ENCODE measurements around the gene IL4R.
A peak's percentile ranks its signal among the peaks of the same experiment; 100 is the strongest.
"Not testable (repeated sequence)": the region's sequence is repeated elsewhere in the genome, so short reads cannot be mapped to it uniquely, and the experiment has no call there.

IL4R gene

GRCh38 chr16:27275394-27275793 lies 38.4 kb upstream of the IL4R start:
- H3K27ac Mint-ChIP-seq, result no peak overlapping the region
- DNase-seq (ENCODE audit: low spot score in 2 of 2) (no peak), ATAC-seq (ENCODE audit: low read depth) (peak; percentile 35)
- peaks cover 2% of the 10 kb centered on the region for H3K9me3 Mint-ChIP-seq
- H3K36me3 Mint-ChIP-seq, result peaks cover 2% of the 10 kb centered on the region
- H3K27me3 Mint-ChIP-seq, result no peaks in the 10 kb centered on the region
- H3K4me3 Mint-ChIP-seq, result no peak overlapping the region
- H3K4me1 Mint-ChIP-seq, result peaks cover 15% of the 10 kb centered on the region

GRCh38 chr16:27281243-27281642 lies 32.5 kb upstream of the IL4R start:
- Mint-ChIP-seq H3K4me1 (peaks cover 2% of the 10 kb centered on the region), H3K9me3 (no peaks in the 10 kb centered on the region), H3K27ac (no peak overlapping the region), H3K27me3 (peaks cover 4% of the 10 kb centered on the region), H3K4me3 (no peak overlapping the region), H3K36me3 (no peaks in the 10 kb centered on the region)
- ATAC-seq (ENCODE audit: low read depth) (no peak), DNase-seq (ENCODE audit: low spot score in 2 of 2) (no peak)

- Mint-ChIP-seq H3K4me3 (no peak overlapping the region), H3K36me3 (no peaks in the 10 kb centered on the region), H3K27ac (no peak overlapping the region), H3K9me3 (peaks cover 3% of the 10 kb centered on the region), H3K4me1 (peaks cover 3% of the 10 kb centered on the region), H3K27me3 (peaks cover 6% of the 10 kb centered on the region)
- ATAC-seq (ENCODE audit: low read depth) (no peak), DNase-seq (ENCODE audit: low spot score in 2 of 2) (no peak)
Observed at GRCh38 chr16:27284865-27285675, 28.7 kb upstream of the IL4R start.

- Mint-ChIP-seq H3K27me3 (peaks cover 6% of the 10 kb centered on the region), H3K9me3 (peaks cover 3% of the 10 kb centered on the region), H3K27ac (peak overlapping the region; percentile 31), H3K36me3 (no peaks in the 10 kb centered on the region), H3K4me3 (no peak overlapping the region), H3K4me1 (peaks cover 3% of the 10 kb centered on the region)
- ATAC-seq (ENCODE audit: low read depth) (no peak), DNase-seq (ENCODE audit: low spot score in 2 of 2) (no peak)
Observed at GRCh38 chr16:27285676-27286196, 28.0 kb upstream of the IL4R start.

GRCh38 chr16:27286451-27286850 lies 27.3 kb upstream of the IL4R start:
- DNase-seq (ENCODE audit: low spot score in 2 of 2), result no peak
- Mint-ChIP-seq H3K9me3 (peaks cover 3% of the 10 kb centered on the region), H3K27me3 (peaks cover 4% of the 10 kb centered on the region), H3K27ac (peak overlapping the region; percentile 31), H3K36me3 (no peaks in the 10 kb centered on the region), H3K4me3 (no peak overlapping the region), H3K4me1 (peaks cover 3% of the 10 kb centered on the region)
- ATAC-seq (ENCODE audit: low read depth), result no peak

- peaks cover 2% of the 10 kb centered on the region for H3K27me3 Mint-ChIP-seq
- ATAC-seq (ENCODE audit: low read depth) (no peak), DNase-seq (ENCODE audit: low spot score in 2 of 2) (no peak)
- H3K4me3 Mint-ChIP-seq, result no peak overlapping the region
- no peaks in the 10 kb centered on the region for H3K36me3 Mint-ChIP-seq
- peaks cover 3% of the 10 kb centered on the region for H3K4me1 Mint-ChIP-seq
- no peak overlapping the region for H3K27ac Mint-ChIP-seq
- peaks cover 3% of the 10 kb centered on the region for H3K9me3 Mint-ChIP-seq
Observed at GRCh38 chr16:27287051-27287811, 26.5 kb upstream of the IL4R start.

- H3K4me1 Mint-ChIP-seq, result peaks cover 3% of the 10 kb centered on the region
- H3K36me3 Mint-ChIP-seq, result no peaks in the 10 kb centered on the region
- no peak for ATAC-seq (ENCODE audit: low read depth)
- DNase-seq (ENCODE audit: low spot score in 2 of 2), result no peak
- peaks cover 3% of the 10 kb centered on the region for H3K9me3 Mint-ChIP-seq
- H3K4me3 Mint-ChIP-seq, result no peak overlapping the region
- H3K27me3 Mint-ChIP-seq, result peaks cover 2% of the 10 kb centered on the region
- no peak overlapping the region for H3K27ac Mint-ChIP-seq
Observed at GRCh38 chr16:27287887-27288286, 25.9 kb upstream of the IL4R start.

GRCh38 chr16:27288313-27288712 lies 25.5 kb upstream of the IL4R start:
- not testable (repeated sequence) for H3K27me3 Mint-ChIP-seq; H3K4me1 Mint-ChIP-seq; H3K27ac Mint-ChIP-seq; ATAC-seq (ENCODE audit: low read depth); H3K4me3 Mint-ChIP-seq; H3K36me3 Mint-ChIP-seq; H3K9me3 Mint-ChIP-seq; DNase-seq (ENCODE audit: low spot score in 2 of 2)

GRCh38 chr16:27289669-27290068 lies 24.1 kb upstream of the IL4R start:
- Mint-ChIP-seq H3K27me3 (peaks cover 2% of the 10 kb centered on the region), H3K27ac (no peak overlapping the region), H3K4me1 (peaks cover 3% of the 10 kb centered on the region), H3K4me3 (no peak overlapping the region), H3K9me3 (peaks cover 3% of the 10 kb centered on the region), H3K36me3 (no peaks in the 10 kb centered on the region)
- ATAC-seq (ENCODE audit: low read depth) (no peak), DNase-seq (ENCODE audit: low spot score in 2 of 2) (no peak)

- Mint-ChIP-seq H3K4me3 (no peak overlapping the region), H3K27me3 (peaks cover 3% of the 10 kb centered on the region), H3K9me3 (peaks cover 3% of the 10 kb centered on the region), H3K4me1 (peaks cover 3% of the 10 kb centered on the region), H3K36me3 (no peaks in the 10 kb centered on the region), H3K27ac (no peak overlapping the region)
- DNase-seq (ENCODE audit: low spot score in 2 of 2) (no peak), ATAC-seq (ENCODE audit: low read depth) (no peak)
Observed at GRCh38 chr16:27290562-27290961, 23.2 kb upstream of the IL4R start.

GRCh38 chr16:27291106-27291505 lies 22.7 kb upstream of the IL4R start:
- no peak for DNase-seq (ENCODE audit: low spot score in 2 of 2)
- ATAC-seq (ENCODE audit: low read depth), result no peak
- H3K4me1 Mint-ChIP-seq, result peaks cover 3% of the 10 kb centered on the region
- H3K9me3 Mint-ChIP-seq, result peaks cover 3% of the 10 kb centered on the region
- no peak overlapping the region for H3K4me3 Mint-ChIP-seq
- H3K27me3 Mint-ChIP-seq, result peaks cover 3% of the 10 kb centered on the region
- no peaks in the 10 kb centered on the region for H3K36me3 Mint-ChIP-seq
- no peak overlapping the region for H3K27ac Mint-ChIP-seq

- Mint-ChIP-seq H3K4me1 (no peaks in the 10 kb centered on the region), H3K27ac (no peak overlapping the region), H3K27me3 (peaks cover 3% of the 10 kb centered on the region), H3K9me3 (peaks cover 3% of the 10 kb centered on the region), H3K36me3 (no peaks in the 10 kb centered on the region), H3K4me3 (no peak overlapping the region)
- DNase-seq (ENCODE audit: low spot score in 2 of 2) (no peak), ATAC-seq (ENCODE audit: low read depth) (no peak)
Observed at GRCh38 chr16:27291722-27292240, 22.0 kb upstream of the IL4R start.

- DNase-seq (ENCODE audit: low spot score in 2 of 2) (no peak), ATAC-seq (ENCODE audit: low read depth) (no peak)
- no peak overlapping the region for H3K27ac Mint-ChIP-seq
Observed at GRCh38 chr16:27293343-27293742, 20.4 kb upstream of the IL4R start.

GRCh38 chr16:27298132-27298531 lies 15.6 kb upstream of the IL4R start:
- ATAC-seq (ENCODE audit: low read depth), result no peak
- peaks cover 17% of the 10 kb centered on the region for H3K4me1 Mint-ChIP-seq
- H3K9me3 Mint-ChIP-seq, result peaks cover 1% of the 10 kb centered on the region
- H3K27me3 Mint-ChIP-seq, result peaks cover 12% of the 10 kb centered on the region
- no peak overlapping the region for H3K4me3 Mint-ChIP-seq
- H3K36me3 Mint-ChIP-seq, result peaks cover 2% of the 10 kb centered on the region
- no peak overlapping the region for H3K27ac Mint-ChIP-seq
- no peak for DNase-seq (ENCODE audit: low spot score in 2 of 2)

More at GRCh38 chr16:27293343-27293742, 20.4 kb upstream of the IL4R start:
- Mint-ChIP-seq H3K27me3 (peaks cover 3% of the 10 kb centered on the region), H3K4me1 (peaks cover 5% of the 10 kb centered on the region), H3K9me3 (no peaks in the 10 kb centered on the region), H3K36me3 (no peaks in the 10 kb centered on the region), H3K4me3 (no peak overlapping the region)

All from memory B cell (primary cell).